ENCODE measurements around the gene TXNRD1.
"Not testable (repeated sequence)": the region's sequence is repeated elsewhere in the genome, so short reads cannot be mapped to it uniquely, and the experiment has no call there.

Gene TXNRD1

DNA sequence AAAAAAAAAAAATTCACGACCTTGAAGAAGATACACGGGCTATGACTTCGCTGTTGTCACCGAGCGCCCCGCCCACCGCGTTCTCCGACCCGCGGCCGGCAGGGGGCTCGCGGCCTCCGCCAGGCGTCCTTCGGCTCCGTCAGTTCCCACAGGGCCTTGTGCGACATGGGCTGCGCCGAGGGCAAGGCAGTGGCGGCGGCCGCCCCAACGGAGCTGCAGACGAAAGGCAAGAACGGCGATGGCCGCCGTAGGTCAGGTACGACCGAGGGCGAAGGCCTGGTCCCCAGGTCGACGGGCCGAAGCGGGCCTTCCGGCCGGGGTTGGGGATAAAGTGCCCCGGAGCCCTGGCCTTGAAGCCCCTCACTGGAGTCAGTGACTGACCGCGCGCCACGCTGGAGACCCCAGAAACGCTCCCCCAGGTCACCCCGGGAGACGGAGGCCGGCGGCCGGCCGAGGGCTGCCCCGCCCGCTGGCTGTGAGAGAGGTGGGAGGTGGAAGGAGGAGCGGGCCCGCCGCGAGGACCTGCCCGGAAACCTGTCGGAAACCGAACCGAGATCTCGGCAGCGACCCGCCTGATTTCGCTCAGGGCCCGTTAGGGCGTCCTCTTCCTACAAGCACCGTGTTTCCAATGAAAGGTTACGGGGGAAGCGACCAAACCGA lies at the start of gene TXNRD1:
Gene TXNRD1, plus strand, starts transcription at position 142 of the 660 bp plus-strand sequence. Its CDS starts 24 bp downstream, at position 166.
- DNase-seq (ENCODE audit: low read depth in 2 of 3, low spot score in 2 of 3) = peak; percentile 58 to 66 (median 65)

DNA sequence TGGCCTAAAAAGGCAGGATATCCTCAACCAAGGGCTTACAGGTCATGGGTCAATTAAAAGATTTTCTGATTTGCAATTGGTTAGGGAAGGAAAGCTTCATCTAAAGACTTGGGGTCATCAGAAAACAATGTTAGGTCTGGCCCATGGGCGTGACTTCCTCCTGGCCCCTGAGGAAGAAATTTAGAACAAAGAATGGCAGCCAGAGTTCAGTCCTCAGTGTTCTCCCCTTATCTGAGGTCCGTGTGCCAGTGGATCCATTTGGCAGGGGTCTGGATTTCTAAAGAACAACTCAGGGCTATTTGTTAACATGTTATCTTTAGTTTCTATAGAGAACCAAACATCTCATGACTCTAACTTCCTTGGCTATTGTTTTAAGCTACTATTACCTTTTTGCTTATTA lies 49.8 kb upstream of the TXNRD1 start:
- no peak for DNase-seq (ENCODE audit: low read depth in 2 of 3, low spot score in 2 of 3)

DNA sequence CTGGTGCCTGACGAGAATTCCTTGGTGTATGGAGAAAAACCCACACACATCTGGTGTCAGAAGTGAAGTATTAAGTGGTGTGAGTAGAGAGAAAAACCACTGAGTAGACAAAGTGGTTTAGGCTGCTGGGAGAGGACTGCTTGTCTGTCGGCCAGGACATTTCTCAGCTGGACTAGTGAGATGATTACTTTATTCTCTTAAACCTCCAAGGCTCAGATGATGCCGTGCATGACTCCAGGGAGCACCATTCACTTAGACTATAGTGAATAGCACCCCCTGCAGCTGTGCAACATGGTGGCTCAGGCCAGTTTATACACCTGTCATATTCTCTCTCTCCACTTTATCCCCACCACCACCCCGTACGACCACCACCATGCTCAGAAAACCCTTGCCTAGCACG lies 49.1 kb upstream of the TXNRD1 start:
- no peak for DNase-seq (ENCODE audit: low read depth in 2 of 3, low spot score in 2 of 3)

DNA sequence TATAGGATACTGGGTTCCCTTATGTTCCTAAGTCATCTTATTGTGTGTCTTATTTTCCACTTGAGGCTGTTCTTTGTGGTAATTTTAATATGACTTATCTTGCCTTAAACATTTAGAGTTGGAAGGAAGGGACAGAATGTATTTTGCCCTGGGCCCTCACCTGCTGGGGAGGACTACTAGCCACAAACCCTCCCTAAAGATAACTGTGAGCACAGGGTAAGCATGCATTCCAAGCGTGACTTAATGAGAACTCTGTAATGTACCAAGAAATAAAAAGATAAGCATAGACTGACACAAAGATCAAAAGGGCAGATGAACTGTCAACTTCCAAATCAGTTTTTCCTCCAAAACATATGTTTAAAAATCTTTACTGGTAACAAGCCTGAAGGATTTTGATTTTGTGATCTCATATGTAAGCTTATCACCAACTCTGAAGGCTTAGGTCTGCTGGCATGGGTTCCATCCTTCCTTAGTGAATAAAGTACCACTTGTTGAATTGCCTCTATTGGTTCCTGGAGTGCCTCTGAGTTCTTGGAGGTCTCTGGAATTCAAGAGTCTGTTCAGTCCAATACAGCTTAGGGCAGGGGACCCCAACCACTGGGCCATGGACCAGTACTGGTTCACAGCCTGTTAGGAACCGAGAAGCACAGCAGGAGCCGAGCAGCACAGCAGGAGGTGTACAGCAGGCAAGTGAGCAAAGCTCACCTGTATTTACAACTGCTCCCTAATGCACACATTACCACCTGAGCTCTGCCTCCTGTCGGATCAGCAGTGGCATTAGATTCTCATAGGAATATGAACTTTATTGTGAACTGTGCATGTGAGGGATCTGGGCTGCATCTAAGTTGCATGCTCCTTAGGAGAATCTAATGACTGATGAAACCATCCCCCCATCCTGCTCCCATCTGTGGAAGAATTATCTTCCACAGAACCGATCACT lies 47.8 kb upstream of the TXNRD1 start:
- DNase-seq (ENCODE audit: low read depth in 2 of 3, low spot score in 2 of 3) = no peak

GRCh38 chr12:104168596-104168995 lies 47.0 kb upstream of the TXNRD1 start:
- no peak for DNase-seq (ENCODE audit: low read depth in 2 of 3, low spot score in 2 of 3)

DNA sequence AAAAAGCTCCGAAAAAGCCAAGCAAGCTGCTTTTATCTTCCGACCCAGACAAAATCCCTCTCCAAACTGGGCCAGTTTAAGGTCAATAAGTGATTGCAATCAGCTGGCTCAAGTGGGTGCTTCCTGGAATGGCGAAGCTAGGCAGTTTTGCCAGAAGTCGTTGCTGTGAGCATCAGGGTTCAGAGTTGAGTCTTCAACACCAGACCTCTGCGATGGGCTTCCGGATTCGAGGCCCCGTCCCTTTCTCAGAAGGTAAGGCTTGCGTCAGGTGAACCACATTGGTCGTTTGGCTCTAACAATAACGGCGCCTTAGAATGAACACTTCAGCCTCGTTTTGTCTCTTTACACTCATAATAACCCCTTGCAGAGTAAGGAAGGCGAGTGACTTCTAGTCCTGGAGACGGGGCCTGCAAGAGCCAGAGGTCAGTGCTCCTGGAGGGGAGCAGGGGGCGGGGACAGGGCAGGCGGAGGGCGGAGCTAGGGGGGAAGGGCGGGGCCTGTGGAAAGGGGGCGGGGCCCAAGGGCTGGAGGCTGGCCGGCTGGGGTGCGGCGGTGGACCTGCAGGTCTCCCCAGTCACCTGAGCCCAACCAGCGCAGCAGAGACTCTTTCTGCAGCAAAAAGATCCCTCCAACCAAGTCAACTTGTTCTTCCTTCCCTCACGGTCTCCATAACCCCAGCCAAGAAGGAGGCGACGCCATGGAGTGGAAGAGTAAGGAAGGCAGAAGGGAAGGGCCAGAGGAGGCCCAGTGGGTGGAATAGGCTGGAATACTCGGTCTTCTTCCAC lies 43.6 kb upstream of the TXNRD1 start:
- no peak for DNase-seq (ENCODE audit: low read depth in 2 of 3, low spot score in 2 of 3)

GRCh38 chr12:104172570-104172947 lies 43.0 kb upstream of the TXNRD1 start:
- no peak for DNase-seq (ENCODE audit: low read depth in 2 of 3, low spot score in 2 of 3)

DNA sequence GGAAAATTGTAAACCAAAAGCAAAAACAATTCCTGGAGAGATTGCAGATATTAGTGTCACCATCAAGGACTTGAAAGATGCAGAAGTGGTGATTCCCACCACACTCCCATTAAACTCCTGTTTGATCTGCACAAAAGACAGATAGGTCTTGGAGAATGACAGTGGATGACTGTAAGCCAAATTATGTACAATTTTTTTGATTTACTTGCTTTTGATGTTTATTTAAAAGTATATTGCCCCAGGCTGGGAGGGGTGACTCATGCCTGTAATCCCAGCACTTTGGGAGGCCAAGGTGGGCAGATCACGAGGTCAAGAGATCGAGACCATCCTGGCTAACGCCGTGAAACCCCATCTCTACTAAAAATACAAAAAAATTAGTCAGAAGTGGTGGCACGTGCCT lies 41.8 kb upstream of the TXNRD1 start:
- DNase-seq (ENCODE audit: low read depth in 2 of 3, low spot score in 2 of 3) = not testable (repeated sequence)

DNA sequence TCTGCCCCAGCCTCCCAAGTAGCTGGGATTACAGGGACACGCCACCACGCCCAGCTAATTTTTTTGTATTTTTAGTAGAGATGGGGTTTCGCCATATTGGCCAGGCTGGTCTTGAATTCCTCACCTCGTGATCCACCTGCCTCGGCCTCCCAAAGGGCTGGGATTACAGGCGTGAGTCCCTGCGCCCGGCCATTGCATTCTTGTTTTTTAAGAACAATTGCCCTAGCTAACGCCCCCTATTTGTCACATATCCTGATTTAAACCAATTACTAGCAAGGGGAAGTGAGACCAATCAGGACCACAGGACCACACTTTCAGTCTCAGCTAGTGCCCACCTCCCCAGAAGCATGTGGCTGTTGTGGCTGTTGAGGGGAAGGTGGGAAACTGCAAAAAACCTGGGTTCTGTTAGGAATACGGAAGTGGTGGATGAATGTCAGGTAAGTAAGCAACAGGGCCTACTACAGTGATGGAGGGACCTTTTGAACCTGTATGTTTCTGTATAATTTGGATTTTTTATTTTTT lies 39.8 kb upstream of the TXNRD1 start:
- DNase-seq (ENCODE audit: low read depth in 2 of 3, low spot score in 2 of 3) = no peak

GRCh38 chr12:104177336-104177662 lies 38.3 kb upstream of the TXNRD1 start:
- DNase-seq (ENCODE audit: low read depth in 2 of 3, low spot score in 2 of 3) = no peak

DNA sequence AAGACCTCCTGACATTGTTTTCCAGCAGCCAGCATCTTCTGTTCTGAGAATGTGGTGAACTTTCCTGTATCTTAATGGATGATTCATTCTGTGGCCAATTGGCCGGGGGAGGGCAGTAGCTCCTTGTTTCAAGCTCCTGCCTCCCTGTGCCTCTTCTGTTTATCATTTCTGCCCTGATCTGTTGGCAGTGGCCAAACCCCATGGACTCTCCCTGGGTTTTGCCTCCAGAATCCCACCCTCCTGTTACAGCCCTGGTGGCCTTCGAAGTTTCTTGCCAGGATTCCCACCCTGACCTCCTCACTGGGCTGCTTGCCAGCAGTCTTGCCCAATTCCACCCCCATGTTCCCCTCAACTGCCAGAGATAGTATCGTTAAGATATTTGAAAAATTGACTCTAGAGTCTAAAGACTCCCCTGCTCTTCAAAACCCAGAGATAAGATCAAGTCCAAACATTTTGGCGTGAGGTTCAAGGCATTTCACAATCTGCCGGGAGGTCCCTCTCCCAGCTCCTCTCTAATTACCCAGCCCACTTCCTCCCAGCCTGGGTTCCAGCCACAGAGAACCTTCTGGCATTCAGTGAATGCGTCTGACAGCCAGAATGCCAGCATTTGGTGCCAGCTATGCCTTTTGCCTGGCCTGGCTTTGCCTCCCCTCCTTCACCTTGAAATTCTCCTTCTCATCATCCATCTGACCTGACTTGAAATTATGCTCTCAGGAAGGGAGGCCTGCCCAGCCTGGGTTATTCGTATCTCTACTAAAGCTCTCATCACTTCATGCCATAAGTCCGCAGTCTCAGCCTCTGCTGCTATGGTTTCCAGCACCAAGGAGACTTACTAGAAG lies 37.7 kb upstream of the TXNRD1 start:
- DNase-seq (ENCODE audit: low read depth in 2 of 3, low spot score in 2 of 3) = no peak

DNA sequence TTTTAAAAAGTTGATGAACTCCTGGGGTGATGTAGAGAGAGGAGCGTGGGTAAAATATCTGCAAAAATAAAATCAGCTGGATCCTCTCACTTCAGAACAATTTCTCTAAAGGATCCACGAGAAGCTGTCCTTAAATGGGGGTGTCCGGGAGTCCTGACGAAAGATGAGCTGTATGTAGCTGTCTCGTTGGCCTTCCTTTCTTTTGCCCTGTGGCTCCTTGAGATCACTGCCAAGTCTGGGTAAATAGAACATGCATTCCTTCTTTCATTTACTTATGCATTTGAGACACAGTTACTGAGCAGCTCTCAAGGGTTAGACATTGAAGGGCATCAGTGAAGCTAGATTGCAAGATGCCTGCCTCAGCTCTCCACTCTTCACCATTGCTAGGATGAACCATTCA lies 35.2 kb upstream of the TXNRD1 start:
- no peak for DNase-seq (ENCODE audit: low read depth in 2 of 3, low spot score in 2 of 3)

- no peak for DNase-seq (ENCODE audit: low read depth in 2 of 3, low spot score in 2 of 3)
Observed at GRCh38 chr12:104181313-104181712, 34.3 kb upstream of the TXNRD1 start.

- no peak for DNase-seq (ENCODE audit: low read depth in 2 of 3, low spot score in 2 of 3)
Observed at GRCh38 chr12:104182144-104182543, 33.4 kb upstream of the TXNRD1 start.

- no peak for DNase-seq (ENCODE audit: low read depth in 2 of 3, low spot score in 2 of 3)
Observed at GRCh38 chr12:104182621-104183378, 32.8 kb upstream of the TXNRD1 start.

DNA sequence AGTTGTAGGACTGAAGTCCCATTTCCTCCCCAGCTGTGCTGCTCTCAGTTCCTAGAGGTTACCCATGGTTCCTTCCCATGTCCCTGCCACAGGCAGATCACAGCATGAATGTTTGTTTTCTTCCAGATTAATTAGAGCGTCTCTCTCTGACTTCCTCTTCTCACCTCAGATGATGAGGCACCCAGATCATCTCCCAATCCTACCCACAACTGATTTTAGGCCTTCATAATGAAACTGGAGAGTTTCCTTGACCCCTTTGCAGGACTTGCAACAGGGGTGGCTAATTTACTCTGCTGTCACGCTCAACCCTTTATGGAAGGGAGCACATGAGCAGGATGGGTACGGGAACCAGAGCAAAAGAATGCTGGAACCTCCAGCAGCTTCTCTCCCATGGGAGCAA lies 32.1 kb upstream of the TXNRD1 start:
- DNase-seq (ENCODE audit: low read depth in 2 of 3, low spot score in 2 of 3) = no peak

DNA sequence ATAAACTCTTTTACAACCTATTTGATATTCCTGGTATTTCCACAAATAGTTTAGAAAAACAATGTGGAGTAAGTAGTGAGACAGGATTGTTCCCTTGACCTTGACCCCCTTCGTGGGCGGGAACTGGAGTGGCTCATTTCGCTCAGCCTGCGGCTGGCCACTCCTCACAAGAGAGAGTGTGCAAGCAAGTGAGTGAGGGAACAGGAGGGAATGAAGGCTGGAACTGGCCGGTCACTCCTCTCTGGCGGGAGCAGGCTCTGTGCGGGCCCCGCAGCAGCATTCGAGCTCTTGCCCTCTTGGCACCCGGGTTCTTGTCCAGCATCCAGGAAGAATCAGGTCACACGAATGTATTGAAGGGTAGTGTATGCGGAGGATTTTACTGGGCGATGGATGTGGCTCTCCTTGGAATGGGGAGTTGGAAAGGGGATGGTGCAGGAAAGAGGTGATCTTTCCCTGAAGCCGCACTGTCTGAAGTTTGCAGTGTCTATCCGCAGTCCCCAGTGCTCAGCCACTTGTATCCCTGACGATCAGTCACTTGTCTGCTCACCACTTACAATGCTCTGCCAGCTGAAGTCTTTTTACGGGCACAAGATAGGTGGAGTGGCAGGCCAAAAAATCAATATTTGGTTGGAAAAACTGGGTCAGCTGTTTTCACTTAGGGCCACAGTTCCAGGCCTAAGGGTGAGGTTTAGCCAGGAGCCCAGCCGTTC lies 28.0 kb upstream of the TXNRD1 start:
- DNase-seq (ENCODE audit: low read depth in 2 of 3, low spot score in 2 of 3) = no peak

DNA sequence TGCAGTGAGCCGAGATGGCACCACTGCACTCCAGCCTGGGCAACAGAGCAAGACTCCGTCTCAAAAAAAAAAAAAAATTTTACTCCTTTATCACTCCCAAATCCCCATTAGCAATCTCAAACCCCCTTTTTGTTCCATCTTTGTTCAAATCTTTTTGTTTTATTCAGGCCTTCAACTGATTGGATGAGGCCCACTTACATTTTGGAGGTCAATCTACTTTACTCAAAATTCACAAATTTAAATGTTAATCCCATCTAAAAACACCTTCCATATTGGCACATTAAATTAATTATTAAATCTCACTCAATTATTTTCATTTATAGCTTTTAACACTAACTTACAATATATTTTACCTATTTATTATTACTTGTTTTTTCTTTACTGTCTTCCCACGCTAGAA lies 27.0 kb upstream of the TXNRD1 start:
- DNase-seq (ENCODE audit: low read depth in 2 of 3, low spot score in 2 of 3) = no peak

DNA sequence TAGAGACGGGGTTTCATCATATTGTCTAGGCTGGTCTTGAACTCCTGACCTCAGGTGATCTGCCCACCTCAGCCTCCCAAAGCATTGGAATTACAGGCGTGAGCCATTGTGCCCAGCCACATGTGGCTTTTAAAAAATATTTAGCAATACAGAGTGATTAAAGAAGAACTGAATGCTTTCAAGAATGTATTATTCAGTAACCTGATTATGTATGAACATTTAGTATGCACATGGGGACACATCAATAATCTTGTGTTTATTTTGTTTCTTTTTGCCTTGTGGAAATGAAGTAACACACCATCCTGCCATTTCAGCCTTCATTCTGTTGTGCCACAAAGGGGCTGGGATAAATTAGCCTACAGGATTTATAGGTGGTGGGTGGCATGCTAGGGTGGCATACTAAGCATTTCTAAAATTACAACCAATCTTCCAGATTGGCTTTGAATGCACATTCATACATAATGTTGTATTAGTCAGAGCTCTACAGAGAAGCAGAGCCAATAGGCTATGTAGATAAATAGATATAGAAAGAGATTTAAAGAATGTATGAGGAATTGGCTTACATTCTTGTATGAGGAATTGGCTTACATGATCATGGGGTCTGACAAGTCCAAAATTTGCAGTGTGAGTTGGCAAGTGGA lies 25.5 kb upstream of the TXNRD1 start:
- no peak for DNase-seq (ENCODE audit: low read depth in 2 of 3, low spot score in 2 of 3)

Data from activated CD8-positive, alpha-beta memory T cell treated with anti-CD3 and anti-CD28 coated beads for 48 hours (primary cell).